DOHH2 (cell line): ENCODE results near the gene C14orf132.

ENCODE experiments used
- H3F3A ChIP-seq: fragments of 200-600 bp; sonication (generic), shearing (Covaris generic); 2 replicates; pipeline ENCODE4 v1.6.0; 2016; ENCODE audit warnings: antibody characterized with exemption, mild to moderate bottlenecking; ENCODE audit not compliant: control insufficient read depth, insufficient read depth
- H3K27ac ChIP-seq: fragments of 200-600 bp; sonication (generic); 2 replicates; pipeline ENCODE4 v1.5.1; 2014; ENCODE audit warnings: low read depth, mild to moderate bottlenecking, low read length, moderate library complexity
- H3K27me3 ChIP-seq: fragments of 200-600 bp; sonication (generic); 2 replicates; pipeline ENCODE4 v1.6.1; 2014; ENCODE audit warnings: mild to moderate bottlenecking, low read length, mixed read lengths; ENCODE audit not compliant: control insufficient read depth
- H3K36me3 ChIP-seq: fragments of 200-600 bp; sonication (generic); 2 replicates; pipeline ENCODE4 v1.6.1; 2014; ENCODE audit warnings: mild to moderate bottlenecking, low read length, moderate library complexity, mixed read lengths; ENCODE audit not compliant: control insufficient read depth
- H3K4me1 ChIP-seq: fragments of 200-600 bp; sonication (generic); 2 replicates; pipeline ENCODE4 v1.6.1; 2014; ENCODE audit warnings: mild to moderate bottlenecking, low read length, mixed read lengths; ENCODE audit not compliant: control insufficient read depth
- H3K4me2 ChIP-seq: fragments of 200-600 bp; sonication (generic); 2 replicates; pipeline ENCODE4 v1.6.0; 2014; ENCODE audit warnings: mild to moderate bottlenecking, low read length, moderate library complexity
- H3K4me3 ChIP-seq: fragments of 200-600 bp; sonication (generic); 2 replicates; pipeline ENCODE4 v1.5.1; 2014; ENCODE audit warnings: mild to moderate bottlenecking, low read length, mixed read lengths
- H3K79me2 ChIP-seq: fragments of 200-600 bp; sonication (generic); 2 replicates; pipeline ENCODE4 v1.6.1; 2014; ENCODE audit warnings: mild to moderate bottlenecking, low read length, mixed read lengths; ENCODE audit not compliant: control insufficient read depth
- H3K9me2 ChIP-seq: fragments of 200-600 bp; sonication (generic); replicated peaks from 2 replicates; pipeline ENCODE4 v1.6.1; 2014; ENCODE audit warnings: mild to moderate bottlenecking, low read length, mixed read lengths; ENCODE audit not compliant: control insufficient read depth
- H3K9me3 ChIP-seq: fragments of 200-600 bp; sonication (generic); 2 replicates; pipeline ENCODE4 v1.6.1; 2014; ENCODE audit warnings: antibody characterized with exemption, low read length, mixed read lengths; ENCODE audit not compliant: control insufficient read depth, insufficient read depth
- H4K20me1 ChIP-seq: fragments of 200-600 bp; sonication (generic); 2 replicates; pipeline ENCODE4 v1.6.0; 2014; ENCODE audit warnings: low read depth, mild to moderate bottlenecking, antibody characterized with exemption, low read length, moderate library complexity; ENCODE audit not compliant: control insufficient read depth, insufficient read depth
- CTCF ChIP-seq: fragments of 200-600 bp; sonication (generic); IDR thresholded peaks from one replicate; pipeline ENCODE4 v1.5.1; 2014; ENCODE audit warnings: antibody characterized with exemption, mild to moderate bottlenecking, low read depth, low read length; ENCODE audit not compliant: poor library complexity, severe bottlenecking
- EZH2phosphoT487 ChIP-seq: fragments of 200-600 bp; sonication (generic); IDR thresholded peaks from 2 replicates; pipeline ENCODE4 v1.6.1; 2017; ENCODE audit warnings: borderline replicate concordance, mild to moderate bottlenecking, antibody characterized with exemption, low read length, moderate library complexity, mixed read lengths

The C14orf132 gene

GRCh38 chr14:96016501-96017160, 22.5 kb upstream of the C14orf132 start:
- Histone ChIP-seq H3F3A (peaks cover 3% of the 10 kb centered on the region; the same call in 1 of the 2 replicates), H3K4me3 (no peak overlapping the region), H4K20me1 (no peaks in the 10 kb centered on the region), H3K79me2 (no peaks in the 10 kb centered on the region), H3K27ac (no peak overlapping the region), H3K36me3 (no peaks in the 10 kb centered on the region), H3K4me2 (no peak overlapping the region), H3K27me3 (peaks cover 19% of the 10 kb centered on the region), H3K4me1 (peaks cover 7% of the 10 kb centered on the region), H3K9me2 (no peaks in the 10 kb centered on the region), H3K9me3 (peaks cover under 1% of the 10 kb centered on the region; the same call in 1 of the 2 replicates)
- TF ChIP-seq CTCF (no peak), EZH2phosphoT487 (no peak)

GRCh38 chr14:96017882-96018281, 21.3 kb upstream of the C14orf132 start:
- Histone ChIP-seq H3K9me3 (no peaks in the 10 kb centered on the region), H3K79me2 (no peaks in the 10 kb centered on the region), H3F3A (no peaks in the 10 kb centered on the region), H3K36me3 (no peaks in the 10 kb centered on the region), H3K4me3 (no peak overlapping the region), H4K20me1 (no peaks in the 10 kb centered on the region), H3K9me2 (no peaks in the 10 kb centered on the region), H3K27me3 (peaks cover 19% of the 10 kb centered on the region), H3K4me2 (no peak overlapping the region), H3K4me1 (no peaks in the 10 kb centered on the region), H3K27ac (no peak overlapping the region)
- TF ChIP-seq CTCF (no peak), EZH2phosphoT487 (no peak)

GRCh38 chr14:96027431-96028355, 11.5 kb upstream of the C14orf132 start:
- Histone ChIP-seq H4K20me1 (no peaks in the 10 kb centered on the region), H3K9me2 (no peaks in the 10 kb centered on the region), H3K4me3 (no peak overlapping the region), H3K79me2 (no peaks in the 10 kb centered on the region), H3K27ac (no peak overlapping the region), H3K27me3 (peaks cover 2% of the 10 kb centered on the region; the same call in 1 of the 2 replicates), H3K36me3 (no peaks in the 10 kb centered on the region), H3F3A (no peaks in the 10 kb centered on the region), H3K4me1 (no peaks in the 10 kb centered on the region), H3K4me2 (no peak overlapping the region), H3K9me3 (no peaks in the 10 kb centered on the region)
- TF ChIP-seq CTCF = no peak
- TF ChIP-seq EZH2phosphoT487 = no peak
